Measurements from ENCODE around the gene FADS6.
A peak's percentile ranks its signal among the peaks of the same experiment; 100 is the strongest.

Gene FADS6

GRCh38 chr17:74865504-74866197 lies 27.8 kb downstream of the FADS6 start:
- DNase-seq = no peak

GRCh38 chr17:74864866-74865395 lies 28.5 kb downstream of the FADS6 start:
- peak; percentile 70 for DNase-seq

- DNase-seq = no peak
Observed at GRCh38 chr17:74864297-74864865, 29.1 kb downstream of the FADS6 start.

- no peak for DNase-seq
Observed at GRCh38 chr17:74863420-74864296, 29.8 kb downstream of the FADS6 start.

GRCh38 chr17:74862919-74863318 lies 30.5 kb downstream of the FADS6 start:
- DNase-seq = no peak

- peak; percentile 54 for DNase-seq
Observed at GRCh38 chr17:74862108-74862901, 31.1 kb downstream of the FADS6 start.

GRCh38 chr17:74861662-74862107 lies 31.7 kb downstream of the FADS6 start:
- no peak for DNase-seq

GRCh38 chr17:74860872-74861661 lies 32.4 kb downstream of the FADS6 start:
- DNase-seq = no peak

- DNase-seq = no peak
Observed at GRCh38 chr17:74860229-74860871, 33.1 kb downstream of the FADS6 start.

- DNase-seq = no peak
Observed at GRCh38 chr17:74859459-74860228, 33.8 kb downstream of the FADS6 start, which contains the start of gene GRIN2C. Gene GRIN2C, minus strand, starts transcription at chr17:74859885. Its CDS starts 4,793 bp downstream, at chr17:74855092.

GRCh38 chr17:74858672-74859458 lies 34.6 kb downstream of the FADS6 start:
- no peak for DNase-seq

- DNase-seq = no peak
Observed at GRCh38 chr17:74857191-74857590, 36.2 kb downstream of the FADS6 start.

- no peak for DNase-seq
Observed at GRCh38 chr17:74856112-74856511, 37.3 kb downstream of the FADS6 start.

GRCh38 chr17:74855323-74855722 lies 38.1 kb downstream of the FADS6 start:
- DNase-seq = no peak

- DNase-seq = no peak
Observed at GRCh38 chr17:74854792-74855191, 38.6 kb downstream of the FADS6 start.

GRCh38 chr17:74853669-74854068 lies 39.8 kb downstream of the FADS6 start:
- DNase-seq = no peak

- no peak for DNase-seq
Observed at GRCh38 chr17:74853048-74853397, 40.4 kb downstream of the FADS6 start.

- DNase-seq = peak; percentile 50
Observed at GRCh38 chr17:74852237-74853047, 41.0 kb downstream of the FADS6 start.

All from CD4-positive, alpha-beta T cell treated with Interleukin-4 for 4 hours (primary cell).